A549 (cell line): ENCODE data around the gene ZFP57. TPM values are rescaled to one million over a fixed set of nuclear protein-coding genes. Genes with fewer than 3 reads are reported as not detected.
A peak's percentile ranks its signal among the peaks of the same experiment; 100 is the strongest.

Experiments
- ATAC-seq, 2 experiments: fragments of 200-7000 bp in 1 of 2; fragments of >200 bp in 1 of 2; cut with Nextera tagmentation in 1 of 2; cut with Tn5 transposase in 1 of 2; 3 replicates each; pipeline versions ENCODE4 v1.8.0 to v1.9.1; 2018 to 2020; ENCODE audit warnings: mild to moderate bottlenecking in 1 of 2, moderate library complexity in 1 of 2
- CTCF ChIA-PET: fragments of 300-600 bp; sonication (Branson Sonifier 250); formaldehyde crosslinking; extraction: SDS; loops from one replicate; lab custom pipeline; 2021; ENCODE audit warnings: antibody characterized with exemption, inconsistent platforms; lab: Yijun Ruan, JAX
- POLR2A ChIA-PET: fragments of 350-600 bp; formaldehyde crosslinking; extraction: SDS; loops from one replicate; lab custom pipeline; 2021; ENCODE audit warnings: antibody characterized with exemption, inconsistent platforms; lab: Yijun Ruan, JAX
- DNase-seq, 2 experiments: peaks; one replicate each; pipeline versions ENCODE4 v3.0.0 to v3.0.0-alpha.2; 2011 to 2016; ENCODE audit warnings: low read depth in 1 of 2, low spot score in 1 of 2
- FAIRE-seq: peaks from 2 replicates; lab custom pipeline; 2011; peaks lifted over from hg19 to GRCh38; lab: Jason Lieb, UNC
- H3K27ac ChIP-seq, 2 experiments: fragments of >200 bp; sonication (Bioruptor Twin); formaldehyde crosslinking; 3 replicates each; pipeline ENCODE4 v1.5.1; 2016 to 2017
- H3K4me1 ChIP-seq: fragments of >200 bp; sonication (Bioruptor Twin); formaldehyde crosslinking; 3 replicates; pipeline ENCODE4 v1.6.1; 2016
- H3K4me2 ChIP-seq: fragments of >200 bp; sonication (Bioruptor Twin); formaldehyde crosslinking; 3 replicates; pipeline ENCODE4 v1.6.1; 2016
- H3K4me3 ChIP-seq: fragments of >200 bp; sonication (Bioruptor Twin); formaldehyde crosslinking; 3 replicates; pipeline ENCODE4 v1.5.1; 2016
- H3K9me3 ChIP-seq: fragments of >200 bp; sonication (Bioruptor Twin); formaldehyde crosslinking; 3 replicates; pipeline ENCODE4 v1.6.1; 2016
- BCL3 ChIP-seq: fragments of >200 bp; sonication (Bioruptor Twin); formaldehyde crosslinking; IDR thresholded peaks from 3 replicates; pipeline ENCODE4 v1.6.1; 2016
- CHD2 ChIP-seq: fragments of 150-350 bp; IDR thresholded peaks from 2 replicates; pipeline ENCODE4 v1.6.1; 2014; ENCODE audit warnings: low read length; ENCODE audit not compliant: partially characterized antibody
- ESRRA ChIP-seq: fragments of 150-350 bp; IDR thresholded peaks from 2 replicates; pipeline ENCODE4 v1.6.1; 2014; ENCODE audit warnings: mild to moderate bottlenecking, low read length, borderline replicate concordance
- FOSB ChIP-seq: fragments of 250-450 bp; sonication (Bioruptor Pico); IDR thresholded peaks from 2 replicates; pipeline ENCODE4 v1.5.0; 2020; ENCODE audit warnings: mild to moderate bottlenecking, moderate library complexity
- FOXS1 ChIP-seq: fragments of 250-450 bp; sonication (Bioruptor Pico); IDR thresholded peaks from 2 replicates; pipeline ENCODE4 v1.5.0; 2020; ENCODE audit warnings: mild to moderate bottlenecking, moderate library complexity
- GATA3 ChIP-seq: IDR thresholded peaks from 2 replicates; pipeline ENCODE4 v1.6.1; 2012; ENCODE audit warnings: borderline replicate concordance
- HOXB5 ChIP-seq: fragments of 250-450 bp; sonication (Bioruptor Pico); IDR thresholded peaks from 2 replicates; pipeline ENCODE4 v1.5.0; 2020; ENCODE audit warnings: mild to moderate bottlenecking, moderate library complexity
- JUN ChIP-seq, 2 experiments: fragments of >200 bp; sonication (Bioruptor Twin); formaldehyde crosslinking; IDR thresholded peaks; 2 replicates in 1 of 2; 3 replicates in 1 of 2; pipeline ENCODE4 v1.6.1; 2016 to 2017
- KDM1A ChIP-seq: fragments of 200-600 bp; sonication (generic); IDR thresholded peaks from 2 replicates; pipeline ENCODE4 v1.6.1; 2016; ENCODE audit warnings: low read depth, mild to moderate bottlenecking
- KDM5A ChIP-seq: fragments of 200-600 bp; sonication (generic); IDR thresholded peaks from 2 replicates; pipeline ENCODE4 v1.6.1; 2016; ENCODE audit warnings: antibody characterized with exemption, mild to moderate bottlenecking
- NFE2L2 ChIP-seq: fragments of 150-350 bp; conservative IDR thresholded peaks from 2 replicates; pipeline ENCODE4 v1.6.1; 2014; ENCODE audit warnings: low read length
- POLR2A ChIP-seq: IDR thresholded peaks from 2 replicates; pipeline ENCODE4 v1.6.1; 2012; ENCODE audit warnings: mild to moderate bottlenecking, low read length
- RARB ChIP-seq: fragments of 250-450 bp; sonication (Bioruptor Pico); IDR thresholded peaks from 2 replicates; pipeline ENCODE4 v1.8.0; 2021; ENCODE audit warnings: mild to moderate bottlenecking, moderate library complexity
- RCOR1 ChIP-seq: fragments of 150-350 bp; IDR thresholded peaks from 2 replicates; pipeline ENCODE4 v1.6.1; 2014; ENCODE audit warnings: antibody characterized with exemption, low read length, low read depth
- REST ChIP-seq: fragments of 200-600 bp; sonication (generic); IDR thresholded peaks from 2 replicates; pipeline ENCODE4 v1.6.1; 2016; ENCODE audit warnings: antibody characterized with exemption, mild to moderate bottlenecking, moderate library complexity
- TFCP2L1 ChIP-seq: fragments of 250-450 bp; sonication (Bioruptor Pico); IDR thresholded peaks from 2 replicates; pipeline ENCODE4 v1.5.0; 2021; ENCODE audit warnings: mild to moderate bottlenecking
- USF2 ChIP-seq: fragments of 450-650 bp; IDR thresholded peaks from 2 replicates; pipeline ENCODE4 v1.6.1; 2014; ENCODE audit warnings: antibody characterized with exemption
- WGBS: methylation state at CpG from one replicate; pipeline ENCODE4 v1.1.6; 2017; ENCODE audit errors: missing lambda C conversion rate; 5-methylcytosine and 5-hydroxymethylcytosine counted together
- polyA plus RNA-seq, 4 experiments: library from polyadenylated mRNA; depleted of rRNA in 3 of 4; stranded (reverse); fragments of >200 nt; fragmentation: RNase III in 1 of 4; extraction: RNeasy Plus Mini Kit Qiagen cat#74134 plus additional on column Dnase treatment in 1 of 4; gene quantifications; 2 replicates in 3 of 4; 3 replicates in 1 of 4; pipeline ENCODE4 v1.2.3, GENCODE V29; 2011 to 2017
- TF ChIP-seq, protein P1 (sequence below): fragments of 250-450 bp; sonication (Bioruptor Pico); IDR thresholded peaks from 2 replicates; pipeline ENCODE4 v1.5.0; 2021; ENCODE audit warnings: mild to moderate bottlenecking, moderate library complexity, borderline replicate concordance

The ZFP57 gene
- polyA plus RNA-seq, 2 of the 4 experiments (the other 2 are of a cell fraction), result 0.08 TPM; not detected in 1

- H3K4me1 ChIP-seq, result 0 out of 3 replicates have a peak, but pooled peaks cover 9% of the 10 kb centered on the region
- no peak overlapping the region for H3K4me3 ChIP-seq
- H3K9me3 ChIP-seq, result no peaks in the 10 kb centered on the region
- no peak overlapping the region for H3K27ac ChIP-seq
- DNase-seq (no peak), ATAC-seq (no peak), FAIRE-seq (no peak)
- CTCF ChIA-PET, result interaction anchor here (18.2 kb wide), 1 partner anchor 13 kb away, joined by 183 read pairs; no protein-coding TSS in a partner anchor
- 89% methylated on average over 9 of the region's 9 CpGs for WGBS
- no peak overlapping the region for H3K4me2 ChIP-seq
- no peak for TF ChIP-seq REST
- no peak for TF ChIP-seq GATA3
- TF ChIP-seq CHD2, result no peak
- no peak for TF ChIP-seq HOXB5
- no peak for TF ChIP-seq RCOR1
- TF ChIP-seq, protein P1, sequence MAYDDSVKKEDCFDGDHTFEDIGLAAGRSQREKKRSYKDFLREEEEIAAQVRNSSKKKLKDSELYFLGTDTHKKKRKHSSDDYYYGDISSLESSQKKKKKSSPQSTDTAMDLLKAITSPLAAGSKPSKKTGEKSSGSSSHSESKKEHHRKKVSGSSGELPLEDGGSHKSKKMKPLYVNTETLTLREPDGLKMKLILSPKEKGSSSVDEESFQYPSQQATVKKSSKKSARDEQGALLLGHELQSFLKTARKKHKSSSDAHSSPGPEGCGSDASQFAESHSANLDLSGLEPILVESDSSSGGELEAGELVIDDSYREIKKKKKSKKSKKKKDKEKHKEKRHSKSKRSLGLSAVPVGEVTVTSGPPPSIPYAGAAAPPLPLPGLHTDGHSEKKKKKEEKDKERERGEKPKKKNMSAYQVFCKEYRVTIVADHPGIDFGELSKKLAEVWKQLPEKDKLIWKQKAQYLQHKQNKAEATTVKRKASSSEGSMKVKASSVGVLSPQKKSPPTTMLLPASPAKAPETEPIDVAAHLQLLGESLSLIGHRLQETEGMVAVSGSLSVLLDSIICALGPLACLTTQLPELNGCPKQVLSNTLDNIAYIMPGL, result no peak
- TF ChIP-seq FOSB (CRISPR knock-in tag), result no peak
- TF ChIP-seq FOXS1, result no peak
- no peak for TF ChIP-seq POLR2A
- POLR2A ChIA-PET, result no interaction called here
Observed at GRCh38 chr6:29637247-29637646, 43.7 kb downstream of the ZFP57 start.

GRCh38 chr6:29633534-29633905 is 47.4 kb downstream of the ZFP57 start:
- H3K27ac ChIP-seq, result peak overlapping the region; percentile 87 to 98
- H3K4me3 ChIP-seq, result peak overlapping the region; percentile 54
- ATAC-seq, result peak; percentile 15 to 21; a peak in 5 of 6 replicates
- FAIRE-seq, result no peak
- no peak for DNase-seq
- H3K9me3 ChIP-seq, result no peaks in the 10 kb centered on the region
- H3K4me1 ChIP-seq, result peaks cover 14% of the 10 kb centered on the region
- 32% methylated on average over 7 of the region's 9 CpGs for WGBS
- ChIA-PET POLR2A (interaction anchor here (1.0 to 2.2 kb wide), 3 partner anchors 9 to 17 kb away, joined by 3 to 13 read pairs (median 5); no protein-coding TSS in a partner anchor), CTCF (interaction anchor here (18.2 kb wide), 1 partner anchor 17 kb away, joined by 183 read pairs; no protein-coding TSS in a partner anchor)
- peak overlapping the region; percentile 94 for H3K4me2 ChIP-seq
- TF ChIP-seq NFE2L2 (no peak), ESRRA (no peak), BCL3 (no peak), POLR2A (no peak), TFCP2L1 (CRISPR knock-in tag) (no peak), KDM5A (no peak), JUN (IDR thresholded peaks at IDR 0.05) (no peak), USF2 (no peak), REST (no peak), RARB (no peak), KDM1A (no peak)
- TF ChIP-seq, all 56 proteins: peak for 0
